Dendritic cell treated with granulocyte-macrophage colony-stimulating factor and Interleukin-4, amounts not matched to agents 40 ng/mL and 50 ng/mL, for 4 days (primary cell): ENCODE measurements around the gene C15orf39.

ENCODE experiments used
- H3K27ac Mint-ChIP-seq: one replicate; pipeline ENCODE4 v1.8.0; 2022; ENCODE audit warnings: mild to moderate bottlenecking, mixed read lengths
- H3K27me3 Mint-ChIP-seq: one replicate; pipeline ENCODE4 v1.8.0; 2022; ENCODE audit warnings: mild to moderate bottlenecking, mixed read lengths
- H3K36me3 Mint-ChIP-seq: one replicate; pipeline ENCODE4 v1.8.0; 2022; ENCODE audit warnings: low read depth, mixed read lengths
- H3K4me1 Mint-ChIP-seq: one replicate; pipeline ENCODE4 v1.8.0; 2022; ENCODE audit warnings: low read depth, mixed read lengths
- H3K4me3 Mint-ChIP-seq: one replicate; pipeline ENCODE4 v1.8.0; 2022; ENCODE audit warnings: mild to moderate bottlenecking, moderate library complexity, mixed read lengths
- H3K9me3 Mint-ChIP-seq: one replicate; pipeline ENCODE4 v1.8.0; 2022; ENCODE audit warnings: mixed read lengths
- intact Hi-C: fragments of 100-400 bp; cut with micrococcal nuclease; formaldehyde crosslinking; loops from one replicate; pipeline ENCODE4 v1.15.0; 2022

Gene C15orf39

DNA sequence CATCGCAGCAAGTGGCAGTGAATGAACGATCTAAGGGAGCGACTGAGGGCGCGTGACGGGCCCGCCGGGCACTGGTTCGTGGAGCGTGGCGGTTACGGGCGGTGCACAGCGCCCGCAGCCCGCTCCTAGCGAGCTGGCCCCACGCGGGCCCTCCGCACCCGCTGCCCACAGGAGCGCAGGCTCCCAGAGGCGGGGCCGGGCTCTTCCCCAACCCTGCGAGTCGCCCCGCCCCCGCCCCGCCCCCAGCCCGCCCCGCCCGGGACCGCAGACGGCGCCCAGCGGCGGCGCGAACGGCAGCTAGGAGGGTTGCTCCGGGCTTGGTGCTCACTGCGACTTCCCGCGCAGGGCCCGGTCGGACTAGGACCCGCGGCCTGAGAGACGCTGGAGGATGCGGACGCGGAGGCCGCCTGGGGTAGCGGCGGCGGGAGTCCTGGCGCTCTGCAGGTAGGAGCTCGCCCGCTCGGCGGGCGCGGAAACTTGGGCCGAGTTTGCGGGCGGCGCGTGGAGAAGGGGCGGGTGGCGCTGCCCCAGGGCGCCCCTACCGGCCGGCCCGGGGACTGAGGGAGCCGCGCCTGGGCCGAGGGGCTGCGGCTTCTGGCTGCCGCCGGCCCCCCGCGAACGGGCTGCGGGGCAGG lies at the start of gene C15orf39:
Gene C15orf39 (plus strand): TSS at position 267 of the 635 bp plus-strand sequence. CDS start 4,167 bp downstream, outside the sequence.
- Mint-ChIP-seq H3K27me3 (peaks cover 21% of the 10 kb centered on the region), H3K36me3 (peaks cover 48% of the 10 kb centered on the region), H3K27ac (peak within 1 kb of the TSS; percentile 95), H3K4me3 (peak within 1 kb of the TSS; percentile 85), H3K4me1 (peaks cover 72% of the 10 kb centered on the region), H3K9me3 (no peaks in the 10 kb centered on the region)
- intact Hi-C loops = loop anchor here (2.0 to 5.0 kb wide), 2 partner anchors 75 to 89 kb away; no protein-coding TSS in a partner anchor

DNA sequence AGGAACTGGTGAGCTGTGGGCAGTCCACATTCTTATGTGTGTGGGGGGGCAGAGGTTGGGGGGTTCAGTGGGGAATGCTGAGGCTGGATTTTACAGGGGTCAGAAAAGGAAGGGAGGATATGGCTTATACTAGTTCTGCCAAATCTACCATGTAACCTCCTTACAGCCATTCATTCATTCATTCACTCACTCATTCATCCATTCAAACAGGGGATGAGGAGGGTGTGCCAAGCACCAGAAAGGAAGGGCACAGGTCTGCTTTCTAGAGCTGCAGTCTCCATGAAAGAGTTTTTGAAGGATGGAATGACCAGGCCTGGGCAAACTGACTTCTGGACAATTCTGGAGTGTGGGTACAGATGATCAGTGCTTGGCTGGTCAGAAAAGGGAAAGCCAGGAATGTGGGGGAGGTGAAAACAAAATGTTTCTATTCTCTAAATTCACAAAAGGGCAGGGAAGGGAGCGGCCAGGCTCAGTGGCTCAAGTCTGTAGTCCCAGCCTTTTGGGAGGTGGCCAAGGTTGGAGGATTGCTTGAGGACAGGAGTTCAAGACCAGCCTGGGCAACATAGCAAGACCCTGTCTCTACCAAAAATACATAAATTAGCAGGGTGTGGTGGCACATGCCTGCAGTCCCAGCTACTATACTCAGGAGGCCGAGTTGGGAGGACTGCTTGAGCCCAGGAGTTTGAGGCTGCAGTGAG lies 49.2 kb upstream of the C15orf39 start:
- no peaks in the 10 kb centered on the region for H3K9me3 Mint-ChIP-seq
- H3K27me3 Mint-ChIP-seq = no peaks in the 10 kb centered on the region
- H3K36me3 Mint-ChIP-seq = no peaks in the 10 kb centered on the region
- peaks cover 77% of the 10 kb centered on the region for H3K4me1 Mint-ChIP-seq
- H3K27ac Mint-ChIP-seq = peak overlapping the region; percentile 86
- intact Hi-C loops = loop anchor here (1.0 to 5.0 kb wide), 3 partner anchors 9 to 45 kb away; no protein-coding TSS in a partner anchor
- H3K4me3 Mint-ChIP-seq = peak overlapping the region; percentile 37

DNA sequence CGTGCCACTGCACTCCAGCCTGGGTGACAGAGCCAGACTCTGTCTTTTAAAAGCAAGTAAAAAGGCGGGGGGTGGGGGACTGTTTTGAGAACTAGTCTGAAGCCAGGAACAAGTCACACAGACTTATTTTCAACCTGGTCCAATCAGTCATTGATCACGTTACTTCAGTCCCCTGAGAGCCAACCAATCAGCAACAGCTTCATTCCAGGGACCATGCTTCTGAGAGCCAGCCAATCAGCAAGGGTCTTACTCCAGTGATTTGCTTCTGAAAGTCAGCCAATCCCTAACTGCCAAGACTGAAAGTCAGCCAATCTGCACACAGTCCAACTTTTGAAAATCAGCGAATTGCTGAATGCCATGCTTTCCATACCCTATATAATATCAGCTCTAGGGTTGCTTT lies 48.6 kb upstream of the C15orf39 start:
- intact Hi-C loops = loop anchor here (1.0 to 5.0 kb wide), 3 partner anchors 8 to 44 kb away; no protein-coding TSS in a partner anchor
- H3K4me3 Mint-ChIP-seq = peak overlapping the region; percentile 68
- H3K9me3 Mint-ChIP-seq = no peaks in the 10 kb centered on the region
- peak overlapping the region; percentile 86 for H3K27ac Mint-ChIP-seq
- no peaks in the 10 kb centered on the region for H3K27me3 Mint-ChIP-seq
- H3K36me3 Mint-ChIP-seq = no peaks in the 10 kb centered on the region
- H3K4me1 Mint-ChIP-seq = peaks cover 83% of the 10 kb centered on the region

DNA sequence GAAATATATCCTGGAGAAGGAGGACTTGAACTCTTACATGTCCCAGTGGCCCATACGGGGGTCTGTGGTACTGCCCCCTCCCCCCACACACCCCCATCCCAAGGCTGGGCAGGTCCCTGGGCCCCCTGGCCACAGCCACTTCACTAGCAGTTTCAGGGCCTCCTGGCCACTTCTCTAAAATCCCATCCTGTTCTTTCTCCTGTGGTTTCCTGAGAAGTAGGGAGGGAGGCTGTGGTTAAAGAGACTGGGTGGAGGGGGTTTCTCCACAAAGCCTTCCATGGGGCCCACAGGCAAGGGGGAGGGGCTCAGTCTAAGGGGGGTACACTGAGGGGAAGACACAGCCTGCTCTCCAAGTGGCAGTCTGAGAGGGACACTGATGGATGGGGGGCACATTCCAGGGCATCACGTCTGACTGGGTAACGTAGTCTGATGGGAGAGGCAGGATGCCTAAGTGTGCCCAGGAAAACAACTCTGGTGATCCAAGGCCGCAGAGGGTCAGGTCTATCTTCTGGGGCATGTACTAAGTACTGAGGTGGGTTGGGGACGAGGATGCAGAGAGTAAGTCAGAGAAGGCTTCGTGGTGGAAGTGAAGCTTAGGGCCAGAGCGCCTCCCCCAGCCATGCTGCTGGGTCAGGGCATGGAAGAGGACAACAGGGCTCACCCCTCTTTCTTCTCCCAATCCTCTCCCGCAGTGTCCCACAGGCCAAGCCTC lies 48.0 kb upstream of the C15orf39 start:
- Mint-ChIP-seq H3K4me3 (peak overlapping the region; percentile 68), H3K27me3 (no peaks in the 10 kb centered on the region), H3K4me1 (peaks cover 84% of the 10 kb centered on the region), H3K9me3 (no peaks in the 10 kb centered on the region), H3K36me3 (no peaks in the 10 kb centered on the region), H3K27ac (peak overlapping the region; percentile 86)
- intact Hi-C loops = loop anchor here (1.0 to 5.0 kb wide), 3 partner anchors 8 to 44 kb away; no protein-coding TSS in a partner anchor

DNA sequence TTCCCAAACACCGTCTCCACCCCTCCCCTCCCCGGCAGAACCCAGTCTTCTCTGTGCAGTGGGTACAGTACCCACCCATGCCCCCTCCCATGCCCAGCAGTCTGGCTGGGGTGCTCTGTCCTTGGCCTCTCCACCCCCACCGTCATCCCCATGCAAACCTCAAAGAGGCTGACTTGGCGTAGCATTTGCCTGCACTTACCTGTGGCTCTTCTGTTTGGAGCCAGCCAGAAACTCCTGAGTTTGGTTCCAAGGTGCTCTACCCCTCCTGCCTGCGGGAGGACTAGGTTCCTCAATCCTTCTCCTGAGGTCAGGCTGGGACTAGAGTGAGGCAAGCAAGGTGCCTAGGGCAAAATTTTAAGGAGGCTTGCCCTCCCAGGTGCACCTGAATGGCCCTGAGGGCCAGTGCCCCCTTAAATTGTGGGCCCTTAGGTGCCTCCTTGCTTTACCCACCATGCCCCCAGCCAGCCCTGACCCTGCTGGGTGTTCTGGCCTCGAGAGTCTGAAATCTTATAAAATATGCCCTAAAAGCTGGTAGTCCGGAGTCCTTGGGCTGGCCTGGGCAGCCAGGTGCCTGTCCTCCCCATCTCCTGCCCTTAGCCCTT lies 47.1 kb upstream of the C15orf39 start:
- no peaks in the 10 kb centered on the region for H3K9me3 Mint-ChIP-seq
- peak overlapping the region; percentile 68 for H3K4me3 Mint-ChIP-seq
- peaks cover 87% of the 10 kb centered on the region for H3K4me1 Mint-ChIP-seq
- intact Hi-C loops = loop anchor here (5.0 kb wide), 2 partner anchors 42 to 43 kb away; no protein-coding TSS in a partner anchor
- H3K27me3 Mint-ChIP-seq = no peaks in the 10 kb centered on the region
- no peaks in the 10 kb centered on the region for H3K36me3 Mint-ChIP-seq
- peak overlapping the region; percentile 86 for H3K27ac Mint-ChIP-seq

DNA sequence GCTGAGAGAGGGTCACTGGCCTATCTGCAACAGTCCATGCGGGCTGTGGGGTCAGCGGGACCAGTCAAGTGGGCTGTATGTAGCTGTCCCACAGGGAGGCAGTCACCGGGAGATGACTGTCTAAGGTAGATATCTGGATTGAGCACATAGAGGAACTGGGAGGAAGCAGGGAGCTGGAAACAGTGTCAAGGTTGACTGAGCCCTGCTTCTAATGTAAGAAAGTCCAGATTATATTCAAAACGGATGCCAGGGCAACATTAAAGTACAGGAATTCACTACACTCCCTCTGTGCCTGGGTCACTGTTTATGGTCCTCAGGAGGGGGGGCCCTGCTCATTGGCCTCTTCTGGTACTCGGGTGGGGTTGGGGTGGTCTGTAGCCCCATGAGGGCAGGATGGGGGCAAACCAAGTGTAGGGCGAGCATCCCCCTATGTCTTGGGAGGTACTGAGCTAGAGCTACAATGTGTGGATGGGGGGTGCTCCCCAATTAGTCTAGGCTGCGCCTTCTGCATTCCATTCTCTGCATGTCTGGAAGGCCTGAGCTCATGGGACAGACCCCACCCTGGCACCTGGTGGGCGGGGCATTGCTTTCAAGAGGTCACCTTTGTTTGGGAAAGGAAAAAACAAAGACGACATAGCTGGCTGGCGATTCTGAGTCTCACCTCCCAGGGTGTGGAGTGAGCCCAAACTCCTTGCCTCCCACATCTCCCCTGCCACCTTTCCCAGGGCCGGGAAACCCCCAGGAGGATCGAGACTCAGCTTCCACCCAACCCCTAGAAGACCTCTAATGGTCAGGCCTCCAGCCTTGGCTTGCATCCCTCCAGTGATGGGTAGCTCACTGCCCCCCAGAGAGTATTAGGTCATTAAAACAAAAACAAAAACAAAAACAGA lies 45.1 kb upstream of the C15orf39 start:
- Mint-ChIP-seq H3K9me3 (no peaks in the 10 kb centered on the region), H3K27me3 (no peaks in the 10 kb centered on the region), H3K4me3 (no peak overlapping the region), H3K36me3 (no peaks in the 10 kb centered on the region), H3K4me1 (peaks cover 81% of the 10 kb centered on the region), H3K27ac (peak overlapping the region; percentile 86)
- intact Hi-C loops = no loop called here

DNA sequence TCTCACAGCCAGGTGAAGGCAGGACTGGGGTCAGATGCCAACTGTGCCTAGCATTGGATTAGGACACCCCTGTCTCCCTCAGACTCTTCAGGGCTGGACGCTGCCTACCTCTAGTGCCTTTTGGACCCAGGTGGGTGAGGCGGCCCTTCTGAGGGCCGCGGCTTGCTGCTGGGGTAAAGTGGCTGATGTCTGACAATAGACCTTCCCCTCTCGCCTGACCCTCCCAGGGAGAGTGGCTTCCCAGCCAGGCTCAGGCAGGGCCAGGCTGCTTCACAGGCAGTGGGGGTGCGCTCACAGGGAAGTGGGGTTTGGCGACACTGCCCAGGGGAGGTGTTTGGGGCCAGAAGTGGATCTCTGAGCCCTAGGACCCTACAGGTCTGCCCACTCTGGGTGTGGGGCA lies 43.3 kb upstream of the C15orf39 start:
- no peak overlapping the region for H3K4me3 Mint-ChIP-seq
- H3K9me3 Mint-ChIP-seq = no peaks in the 10 kb centered on the region
- H3K4me1 Mint-ChIP-seq = peaks cover 73% of the 10 kb centered on the region
- H3K36me3 Mint-ChIP-seq = no peaks in the 10 kb centered on the region
- no peaks in the 10 kb centered on the region for H3K27me3 Mint-ChIP-seq
- H3K27ac Mint-ChIP-seq = no peak overlapping the region
- intact Hi-C loops = no loop called here

DNA sequence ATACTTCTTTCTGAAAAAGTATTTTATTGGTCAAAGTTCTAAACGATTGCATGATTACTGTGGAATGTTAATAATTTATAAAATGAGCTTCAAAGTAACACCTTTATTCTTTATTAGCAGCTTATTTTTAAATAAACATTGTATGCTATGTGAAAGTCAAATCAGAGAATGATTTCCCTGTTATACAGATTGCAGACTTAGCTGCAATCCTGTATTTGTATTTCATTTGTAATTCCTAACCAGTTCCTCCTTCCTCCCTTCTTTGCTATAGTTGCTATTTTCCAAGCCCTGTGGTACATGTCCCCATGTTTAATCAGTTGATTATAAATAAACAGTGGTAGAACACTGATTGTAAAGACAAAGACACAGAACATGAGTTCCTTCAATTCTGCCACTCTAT lies 42.4 kb upstream of the C15orf39 start:
- intact Hi-C loops = no loop called here
- Mint-ChIP-seq H3K27ac (no peak overlapping the region), H3K4me3 (no peak overlapping the region), H3K9me3 (no peaks in the 10 kb centered on the region), H3K36me3 (no peaks in the 10 kb centered on the region), H3K27me3 (no peaks in the 10 kb centered on the region), H3K4me1 (peaks cover 64% of the 10 kb centered on the region)

DNA sequence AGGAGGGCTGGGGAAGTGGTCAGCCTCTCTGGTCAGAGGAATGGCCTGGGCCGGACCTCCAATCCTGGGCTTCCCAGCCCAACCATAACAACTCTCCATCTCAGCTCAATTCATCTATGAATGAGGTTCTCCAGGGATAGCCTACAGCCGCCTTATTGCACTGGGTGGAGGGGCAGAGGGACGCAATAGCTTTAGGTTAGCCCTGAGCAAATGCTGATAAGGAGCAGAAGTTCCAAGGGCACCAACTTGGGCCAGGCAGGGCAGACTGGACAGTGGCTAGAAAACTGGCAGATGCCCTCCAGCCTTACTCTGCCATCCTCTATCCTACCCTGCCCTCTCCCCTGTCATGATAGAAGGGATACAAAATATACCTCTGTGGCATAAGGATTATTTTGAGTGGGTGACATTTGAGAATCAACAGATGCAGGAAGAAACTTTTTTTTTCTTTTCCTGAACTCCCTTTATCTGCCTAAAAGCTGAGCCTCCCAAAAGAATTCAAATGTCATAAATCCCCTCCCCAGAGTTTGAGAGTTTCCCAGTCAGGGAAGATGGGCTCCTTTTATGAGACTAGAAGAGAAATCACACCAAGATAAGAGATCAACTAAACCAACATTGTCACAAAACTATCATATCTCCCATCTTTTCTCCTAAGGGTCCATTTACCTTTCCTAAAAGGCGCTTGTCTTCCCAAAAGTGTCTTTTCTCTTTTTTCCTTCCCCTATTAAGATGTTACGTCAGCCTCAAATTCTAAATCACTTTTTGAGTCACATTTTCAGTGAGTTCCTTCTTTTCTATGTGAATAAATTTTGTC lies 40.4 kb upstream of the C15orf39 start:
- no peaks in the 10 kb centered on the region for H3K9me3 Mint-ChIP-seq
- H3K4me1 Mint-ChIP-seq = peaks cover 53% of the 10 kb centered on the region
- no peaks in the 10 kb centered on the region for H3K36me3 Mint-ChIP-seq
- H3K4me3 Mint-ChIP-seq = no peak overlapping the region
- intact Hi-C loops = loop anchor here (1.0 kb wide), 1 partner anchor 8 kb away; no protein-coding TSS in a partner anchor
- H3K27ac Mint-ChIP-seq = peak overlapping the region; percentile 39
- H3K27me3 Mint-ChIP-seq = peaks cover 1% of the 10 kb centered on the region

DNA sequence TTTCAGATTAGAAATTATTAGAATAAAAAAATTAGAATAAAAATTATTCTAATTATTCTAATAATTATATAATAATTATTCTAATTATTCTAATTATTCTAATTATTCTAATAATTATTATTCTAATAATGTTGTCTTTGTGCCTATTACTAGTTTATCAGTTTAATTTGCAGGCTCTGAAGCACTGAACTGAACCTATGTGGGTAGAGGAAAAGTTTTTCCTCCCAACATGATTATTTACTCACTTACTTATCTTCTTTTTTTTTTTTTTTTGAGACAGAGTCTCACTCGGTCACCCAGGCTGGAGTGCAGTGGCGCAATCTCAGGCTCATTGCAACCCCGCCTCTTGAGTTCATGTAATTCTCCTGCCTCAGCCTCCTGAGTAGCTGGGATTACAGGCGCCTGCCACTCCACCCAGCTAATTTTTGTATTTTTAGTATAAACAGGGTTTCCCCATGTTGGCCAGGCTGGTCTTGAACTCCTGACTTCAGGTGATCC lies 39.7 kb upstream of the C15orf39 start:
- intact Hi-C loops = loop anchor here (1.0 kb wide), 1 partner anchor 9 kb away; no protein-coding TSS in a partner anchor
- H3K4me1 Mint-ChIP-seq = peaks cover 51% of the 10 kb centered on the region
- no peaks in the 10 kb centered on the region for H3K36me3 Mint-ChIP-seq
- H3K27ac Mint-ChIP-seq = peak overlapping the region; percentile 39
- H3K27me3 Mint-ChIP-seq = peaks cover 5% of the 10 kb centered on the region
- H3K4me3 Mint-ChIP-seq = no peak overlapping the region
- no peaks in the 10 kb centered on the region for H3K9me3 Mint-ChIP-seq

DNA sequence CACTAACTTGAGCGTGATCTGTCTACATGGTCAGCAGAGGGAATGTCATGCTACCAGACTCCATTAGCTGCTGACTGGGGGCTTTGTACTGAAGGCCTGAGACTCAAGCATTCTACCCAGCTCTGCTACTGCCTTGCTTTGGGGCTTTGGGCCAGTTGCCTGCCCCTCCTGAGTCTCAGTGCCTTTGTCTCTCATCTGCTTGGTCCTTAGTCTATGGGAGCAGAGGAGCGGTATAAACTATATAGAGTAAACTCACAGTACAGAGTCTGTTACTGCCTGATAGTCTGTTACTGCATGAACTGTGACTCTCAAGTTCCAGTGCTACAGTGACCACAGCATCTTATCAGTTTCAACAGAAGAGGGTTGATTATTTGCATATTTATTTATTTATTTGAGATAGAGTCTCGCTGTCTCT lies 38.5 kb upstream of the C15orf39 start:
- Mint-ChIP-seq H3K27me3 (peaks cover 5% of the 10 kb centered on the region), H3K4me1 (peaks cover 50% of the 10 kb centered on the region), H3K4me3 (no peak overlapping the region), H3K27ac (no peak overlapping the region), H3K9me3 (no peaks in the 10 kb centered on the region), H3K36me3 (no peaks in the 10 kb centered on the region)
- intact Hi-C loops = no loop called here
